ENCODE results near the gene SLC30A5. TPM values are rescaled to one million over a fixed set of nuclear protein-coding genes. Genes with fewer than 3 reads are reported as not detected.

The SLC30A5 gene
- total and polyA plus RNA-seq, 9 of the 15 experiments (the other 6 are each of a cell fraction or from before 2014, with no cell fraction given), result 22.9 to 86.8 (median 62.5) TPM

DNA sequence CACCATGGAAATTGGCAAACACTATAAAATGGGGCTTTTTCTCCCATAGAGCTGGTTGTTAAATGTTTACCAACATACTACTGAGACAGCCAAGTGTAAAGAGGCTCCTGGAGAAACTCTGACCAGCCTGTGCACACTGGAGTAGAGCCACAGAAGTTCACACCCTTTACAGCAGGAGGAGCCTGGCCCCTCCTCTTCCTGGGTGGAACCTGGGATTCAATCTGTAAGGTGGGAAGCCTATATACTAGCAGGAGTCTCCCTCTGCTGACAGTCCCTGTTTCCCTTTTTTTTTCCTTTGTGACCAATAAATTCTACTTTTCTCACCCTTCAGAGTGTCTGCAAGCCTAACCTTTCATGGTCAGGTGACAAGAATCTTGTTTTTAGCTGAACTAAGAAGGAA, 10.4 kb upstream of the SLC30A5 start (continued):
- TF ChIP-seq HDAC6 (IDR thresholded peaks at IDR 0.05; ENCODE audit: low read depth, low read length) (no peak), MED1 (CRISPR knock-in tag; IDR thresholded peaks at IDR 0.05; ENCODE audit: borderline replicate concordance) (no peak), FOXK2 (conservative IDR thresholded peaks at IDR 0.05 in 1 of 2, IDR thresholded peaks at IDR 0.05 in 1 of 2; ENCODE audit: low read depth in 2 of 2) (no peak), EP300 (IDR thresholded peaks at IDR 0.05; ENCODE audit: low read length) (0 out of 2 replicates have a peak, but pooled peaks have one; percentile 16), RAD21 (CRISPR knock-in tag; conservative IDR thresholded peaks at IDR 0.05 in 1 of 2, IDR thresholded peaks at IDR 0.05 in 1 of 2) (peak; percentile 57 to 82), ZKSCAN8 (CRISPR knock-in tag; IDR thresholded peaks at IDR 0.05) (0 out of 2 replicates have a peak, but pooled peaks have one; percentile 6), TSC22D4 (tag; IDR thresholded peaks at IDR 0.05) (no peak), TFAM (CRISPR knock-in tag; conservative IDR thresholded peaks at IDR 0.05) (no peak)
- TF ChIP-seq, protein P1, sequence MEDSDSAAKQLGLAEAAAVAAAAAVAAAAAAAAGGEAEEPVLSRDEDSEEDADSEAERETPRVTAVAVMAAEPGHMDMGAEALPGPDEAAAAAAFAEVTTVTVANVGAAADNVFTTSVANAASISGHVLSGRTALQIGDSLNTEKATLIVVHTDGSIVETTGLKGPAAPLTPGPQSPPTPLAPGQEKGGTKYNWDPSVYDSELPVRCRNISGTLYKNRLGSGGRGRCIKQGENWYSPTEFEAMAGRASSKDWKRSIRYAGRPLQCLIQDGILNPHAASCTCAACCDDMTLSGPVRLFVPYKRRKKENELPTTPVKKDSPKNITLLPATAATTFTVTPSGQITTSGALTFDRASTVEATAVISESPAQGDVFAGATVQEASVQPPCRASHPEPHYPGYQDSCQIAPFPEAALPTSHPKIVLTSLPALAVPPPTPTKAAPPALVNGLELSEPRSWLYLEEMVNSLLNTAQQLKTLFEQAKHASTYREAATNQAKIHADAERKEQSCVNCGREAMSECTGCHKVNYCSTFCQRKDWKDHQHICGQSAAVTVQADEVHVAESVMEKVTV (CRISPR knock-in tag; IDR thresholded peaks at IDR 0.05), result 0 out of 2 replicates have a peak, but pooled peaks have one; percentile 33

DNA sequence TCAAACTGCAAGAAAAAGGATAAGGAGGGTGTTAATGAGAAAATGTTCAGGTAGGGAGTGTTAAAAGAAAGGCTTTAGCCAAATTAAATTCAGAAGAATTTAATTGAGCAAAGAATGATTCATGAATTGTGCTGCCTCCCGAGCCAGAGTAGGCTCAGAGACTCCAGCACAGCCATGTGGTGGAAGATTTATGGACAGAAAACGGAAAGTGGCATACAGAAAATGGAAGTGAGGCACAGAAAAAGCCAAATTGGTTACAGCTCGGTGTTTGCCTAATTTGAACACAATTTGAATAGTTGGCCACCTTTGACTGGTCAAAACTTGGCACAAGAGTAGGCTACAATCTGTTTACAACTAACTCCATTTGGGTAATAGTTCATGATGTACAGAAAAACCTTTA, 9.6 kb upstream of the SLC30A5 start:
- Histone ChIP-seq H2AFZ (ENCODE audit: low read depth, low read length) (peak overlapping the region; percentile 88), H3K79me2 (ENCODE audit: control insufficient read depth, insufficient read depth, low read length) (no peaks in the 10 kb centered on the region), H3K36me3 (ENCODE audit: control insufficient read depth, insufficient read depth, low read length) (no peaks in the 10 kb centered on the region), H3K4me3 (no peak overlapping the region), H3K4me2 (ENCODE audit: insufficient read depth, low read length) (no peak overlapping the region), H3K9me3 (replicated peaks; ENCODE audit: control insufficient read depth, insufficient read depth, low read depth, low read length) (no peaks in the 10 kb centered on the region; the same call in 1 of the 2 replicates), H3K27me3 (ENCODE audit: control insufficient read depth in 2 of 2, insufficient read depth in 2 of 2, low read length in 2 of 2) (no peaks in the 10 kb centered on the region), H4K20me1 (replicated peaks; ENCODE audit: control insufficient read depth, insufficient read depth, low read length) (no peaks in the 10 kb centered on the region), H3K9ac (ENCODE audit: insufficient read depth in 1 of 2, low read depth in 2 of 2, low read length in 2 of 2) (no peak overlapping the region), H3K4me1 (replicated peaks in 1 of 2; ENCODE audit: control insufficient read depth in 2 of 2, insufficient read depth in 2 of 2, low read length in 2 of 2) (peaks cover 0 to 14% of the 10 kb centered on the region in 2 experiments; a peak in 3 of 5 replicates), H3K27ac (ENCODE audit: extremely low read depth, low read depth, low read length) (no peak overlapping the region), H3K9me1 (ENCODE audit: control insufficient read depth, insufficient read depth, low read length) (no peaks in the 10 kb centered on the region)
- DNase-seq (ENCODE audit: extremely low read depth in 1 of 4, low spot score in 3 of 4) (no peak), FAIRE-seq (no peak), ATAC-seq (no peak)
- ChIA-PET POLR2A (interaction anchor here (1.0 to 2.5 kb wide), 3 partner anchors 10 to 76 kb away, joined by 3 to 16 read pairs (median 3); partner anchors contain the start of gene SLC30A5), CTCF (ENCODE audit: low intra/inter-chr PET ratio) (interaction anchor here (1.1 kb wide), 1 partner anchor 60 kb away, joined by 3 read pairs; no protein-coding TSS in a partner anchor)
- intact Hi-C loops (cut with micrococcal nuclease) (no loop called here), in situ Hi-C loops (cut with MboI) (no loop called here)
- BruUV-seq (replicated peaks), result no TSS peak
- 23% methylated on average over 3 of the region's 3 CpGs for WGBS (ENCODE audit: insufficient coverage, low coverage, missing lambda C conversion rate)
- TF ChIP-seq ZNF124 (CRISPR knock-in tag; IDR thresholded peaks at IDR 0.05), result no peak
- TF ChIP-seq KLF13 (tag; IDR thresholded peaks at IDR 0.05; ENCODE audit: borderline replicate concordance, low read depth), result no peak
- TF ChIP-seq MEIS2 (IDR thresholded peaks at IDR 0.05; ENCODE audit: partially characterized antibody), result peak; percentile 40
- TF ChIP-seq RFX5 (IDR thresholded peaks at IDR 0.05; ENCODE audit: low read depth, low read length), result no peak
- TF ChIP-seq, protein P2, sequence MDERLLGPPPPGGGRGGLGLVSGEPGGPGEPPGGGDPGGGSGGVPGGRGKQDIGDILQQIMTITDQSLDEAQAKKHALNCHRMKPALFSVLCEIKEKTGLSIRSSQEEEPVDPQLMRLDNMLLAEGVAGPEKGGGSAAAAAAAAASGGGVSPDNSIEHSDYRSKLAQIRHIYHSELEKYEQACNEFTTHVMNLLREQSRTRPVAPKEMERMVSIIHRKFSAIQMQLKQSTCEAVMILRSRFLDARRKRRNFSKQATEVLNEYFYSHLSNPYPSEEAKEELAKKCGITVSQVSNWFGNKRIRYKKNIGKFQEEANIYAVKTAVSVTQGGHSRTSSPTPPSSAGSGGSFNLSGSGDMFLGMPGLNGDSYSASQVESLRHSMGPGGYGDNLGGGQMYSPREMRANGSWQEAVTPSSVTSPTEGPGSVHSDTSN (CRISPR knock-in tag; IDR thresholded peaks at IDR 0.05; ENCODE audit: low read depth), result no peak
- TF ChIP-seq, protein P2 (tag; conservative IDR thresholded peaks at IDR 0.05; ENCODE audit: low read depth), result peak; percentile 59
- no peak for TF ChIP-seq BMI1 (IDR thresholded peaks at IDR 0.05; ENCODE audit: low read length)
- TF ChIP-seq, protein P3, sequence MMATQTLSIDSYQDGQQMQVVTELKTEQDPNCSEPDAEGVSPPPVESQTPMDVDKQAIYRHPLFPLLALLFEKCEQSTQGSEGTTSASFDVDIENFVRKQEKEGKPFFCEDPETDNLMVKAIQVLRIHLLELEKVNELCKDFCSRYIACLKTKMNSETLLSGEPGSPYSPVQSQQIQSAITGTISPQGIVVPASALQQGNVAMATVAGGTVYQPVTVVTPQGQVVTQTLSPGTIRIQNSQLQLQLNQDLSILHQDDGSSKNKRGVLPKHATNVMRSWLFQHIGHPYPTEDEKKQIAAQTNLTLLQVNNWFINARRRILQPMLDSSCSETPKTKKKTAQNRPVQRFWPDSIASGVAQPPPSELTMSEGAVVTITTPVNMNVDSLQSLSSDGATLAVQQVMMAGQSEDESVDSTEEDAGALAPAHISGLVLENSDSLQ (IDR thresholded peaks at IDR 0.05), result 0 out of 2 replicates have a peak, but pooled peaks have one; percentile 22
